Muscle of back (tissue), 11 donors: ENCODE results near the gene PLPPR2. TPM values are rescaled to one million over a fixed set of nuclear protein-coding genes. Genes with fewer than 3 reads are reported as not detected.
A peak's percentile ranks its signal among the peaks of the same experiment; 100 is the strongest.
"Not testable (repeated sequence)": the region's sequence is repeated elsewhere in the genome, so short reads cannot be mapped to it uniquely, and the experiment has no call there.

Experiments used
- DNase-seq, 3 donors: peaks; one replicate each; pipeline versions ENCODE4 v3.0.0 to v3.0.0-alpha.2; 2013
- polyA plus RNA-seq, 10 donors: library from polyadenylated mRNA; unstranded; fragments of 120-200 nt; gene quantifications; one replicate each; pipeline ENCODE4 v1.2.1, GENCODE V29; 2013; ENCODE audit not compliant: insufficient read length in 10 of 10

Gene PLPPR2
- polyA plus RNA-seq, 10 donors, result 9.4 to 15.6 (median 12.6) TPM

GRCh38 chr19:11397089-11397610 lies 41.9 kb downstream of the PLPPR2 start:
- no peak for DNase-seq

- no peak for DNase-seq
These were observed 44.4 kb downstream of the PLPPR2 start for GRCh38 chr19:11399667-11400066.

GRCh38 chr19:11400798-11401197 lies 45.6 kb downstream of the PLPPR2 start:
- DNase-seq, result no peak

DNA sequence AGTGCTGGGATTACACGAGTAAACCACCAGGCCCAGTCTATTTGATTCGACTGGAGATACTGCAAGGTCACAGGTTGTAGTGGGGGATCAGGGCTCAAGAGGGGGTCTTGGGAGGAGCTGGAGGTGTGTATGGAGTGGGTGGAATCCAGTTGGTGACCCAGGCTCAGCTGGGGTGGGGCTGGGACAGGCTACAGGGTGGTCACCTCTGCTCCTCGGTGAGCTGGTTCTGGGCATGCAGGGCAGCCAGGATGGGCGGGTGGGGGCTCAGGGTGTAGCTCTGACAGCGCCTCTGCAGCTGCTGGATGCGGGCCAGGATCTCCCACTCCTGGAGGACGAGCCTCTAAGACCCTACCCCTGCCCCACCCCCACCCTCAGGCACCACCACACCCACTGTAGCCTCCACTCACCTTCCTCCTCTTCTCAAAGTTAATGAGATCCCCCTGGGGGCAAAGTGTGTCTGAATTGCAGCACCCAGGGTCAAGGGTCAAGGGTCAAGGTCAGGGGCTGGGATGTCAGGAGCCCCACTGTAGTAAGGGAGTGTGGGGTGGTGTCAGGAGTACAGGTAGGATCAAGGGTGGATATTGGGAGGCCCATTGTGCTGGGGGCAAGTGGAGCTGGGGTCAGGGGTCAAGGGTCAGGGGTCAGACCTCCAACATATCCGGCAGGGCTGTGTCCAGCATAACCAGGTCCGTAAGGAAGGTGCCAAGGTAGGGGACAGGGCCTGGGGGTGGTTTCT lies 46.7 kb downstream of the PLPPR2 start:
- DNase-seq, result no peak

- DNase-seq, result no peak
These were observed 49.5 kb downstream of the PLPPR2 start for GRCh38 chr19:11404588-11405222.

DNA sequence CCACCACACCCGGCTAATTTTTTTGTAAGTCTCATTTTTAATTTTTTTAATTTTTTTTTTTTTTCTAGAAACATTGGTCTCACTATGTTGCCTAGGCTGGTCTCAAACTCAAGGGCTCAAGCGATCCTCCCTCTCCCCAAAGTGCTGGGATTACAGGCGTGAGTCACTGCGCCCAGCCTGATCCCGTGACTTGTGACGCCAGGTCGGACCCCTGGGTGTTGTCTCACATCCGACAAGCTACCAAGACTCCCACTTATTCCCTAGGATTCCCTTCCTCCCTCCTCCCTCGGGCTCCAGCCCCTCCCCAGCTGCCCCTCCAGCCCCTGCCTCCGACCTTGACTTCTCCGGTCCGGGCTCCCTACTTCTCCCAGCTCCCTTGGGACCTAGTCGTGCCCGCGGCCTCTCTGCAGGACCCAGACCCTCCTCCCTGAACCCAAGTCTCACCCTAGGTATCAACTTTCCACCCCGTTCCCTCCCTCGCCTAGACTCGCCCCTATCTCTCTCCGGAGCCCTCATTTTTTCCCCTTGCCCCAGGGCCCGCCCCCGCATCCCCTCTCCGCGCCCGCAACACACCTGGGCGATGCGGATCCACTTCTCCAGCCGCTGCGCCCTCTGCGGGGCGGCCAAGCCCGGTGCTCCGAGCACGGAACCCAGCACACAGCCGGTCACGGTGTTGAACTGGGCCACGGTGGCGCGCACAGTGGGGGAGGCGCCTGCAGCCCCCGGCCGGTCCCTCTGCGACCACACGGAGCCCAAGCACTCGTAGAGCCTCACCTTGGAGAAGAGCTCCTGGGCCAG lies 50.8 kb downstream of the PLPPR2 start:
- DNase-seq, result peak in 1 of 3 donors; percentile 24

DNA sequence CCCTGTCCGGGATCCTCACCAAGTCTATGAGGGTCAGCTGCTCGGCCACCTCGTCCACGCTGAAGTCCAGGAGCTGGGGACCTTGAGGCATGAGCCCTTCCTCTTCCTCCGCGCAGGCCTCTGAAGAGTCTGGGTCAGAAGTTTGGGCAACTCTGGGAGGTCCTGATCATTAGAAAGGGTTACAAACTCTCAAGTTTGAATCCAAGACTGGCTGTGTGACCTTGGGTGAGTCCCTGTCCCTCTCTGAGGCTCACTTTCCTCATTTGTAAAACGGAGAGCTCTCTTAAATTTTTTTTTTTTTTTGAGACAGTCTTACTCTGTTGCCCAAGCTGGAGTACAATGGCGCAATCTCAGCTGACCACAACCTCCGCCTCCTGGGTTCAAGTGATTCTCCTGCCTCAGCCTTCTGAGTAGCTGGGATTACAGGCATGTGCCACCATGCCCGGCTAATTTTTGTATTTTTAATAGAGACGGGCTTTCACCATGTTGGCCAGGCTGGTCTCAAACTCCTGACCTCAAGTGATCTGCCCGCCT lies 51.5 kb downstream of the PLPPR2 start:
- not testable (repeated sequence) for DNase-seq

DNA sequence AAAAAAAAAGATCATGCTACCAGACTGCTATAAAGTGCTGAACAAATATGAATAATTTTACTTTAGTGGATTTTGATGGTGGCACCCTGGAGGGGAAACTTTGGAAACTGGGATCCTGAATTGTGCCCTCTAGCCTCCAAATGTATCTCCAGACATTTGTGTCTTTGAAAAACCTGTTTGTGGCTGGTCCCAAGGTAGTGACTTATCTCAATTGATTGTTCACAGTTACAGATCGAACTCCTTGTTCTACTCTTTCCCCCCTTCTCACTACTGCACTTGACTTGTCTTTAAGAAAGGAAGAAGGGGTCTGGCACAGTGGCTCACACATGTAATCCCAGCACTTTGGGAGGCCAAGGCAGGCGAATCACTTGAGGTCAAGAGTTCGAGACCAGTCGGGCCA lies 53.4 kb downstream of the PLPPR2 start:
- DNase-seq, result no peak

DNA sequence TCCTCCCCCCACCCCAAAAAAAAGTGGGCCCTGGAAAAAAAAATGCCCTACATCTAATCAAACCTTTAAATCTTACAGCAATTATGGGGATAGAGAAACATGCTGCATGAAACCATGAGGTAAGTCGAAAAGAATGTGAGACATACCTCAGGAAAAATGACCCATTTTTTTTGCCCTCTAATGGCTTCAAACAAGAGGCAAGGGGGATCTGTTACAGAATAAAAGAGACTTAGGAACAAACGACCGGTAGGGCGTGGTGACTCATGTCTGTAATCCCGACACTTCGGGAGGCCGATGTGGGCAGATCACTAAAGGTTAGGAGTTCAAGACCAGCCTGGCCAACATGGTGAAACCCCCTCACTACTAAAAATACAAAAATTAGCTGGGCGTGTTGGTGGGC lies 55.5 kb downstream of the PLPPR2 start:
- no peak for DNase-seq

DNA sequence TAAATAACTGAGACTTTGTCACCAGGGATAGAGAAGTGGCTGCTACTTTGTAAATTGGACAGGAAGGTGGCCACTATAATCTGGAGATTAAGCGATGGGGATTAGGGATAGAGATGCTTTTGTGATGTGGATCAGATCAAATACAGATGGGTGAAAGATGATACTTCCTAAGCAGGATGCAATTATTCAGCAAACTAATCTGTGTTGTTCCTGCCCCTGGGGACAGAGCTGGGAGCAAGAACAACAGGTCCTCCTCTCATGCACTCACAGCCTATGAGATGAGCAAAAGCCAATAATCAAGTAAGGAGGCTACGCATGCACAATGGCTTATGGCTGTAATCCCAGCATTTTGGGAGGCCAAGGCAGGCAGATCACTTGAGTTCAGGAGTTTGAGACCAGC lies 59.3 kb downstream of the PLPPR2 start:
- DNase-seq, result no peak

Other genes starting within 250 kb of the PLPPR2 start
- 10 to 100 TPM in 8 of 10 donors, 1 to 10 TPM in 2; 6.9 to 19.2 (median 11.4) TPM for gene SPC24, start 199.7 kb upstream of the PLPPR2 start, polyA plus RNA-seq
- 100 to 1,000 TPM in 9 of 10 donors, 10 to 100 TPM in 1; 99.0 to 131 (median 106) TPM for gene KANK2, start 157.9 kb upstream of the PLPPR2 start, polyA plus RNA-seq
- under 1 TPM in 8 of 10 donors, not detected in 2; 0.36 to 0.96 (median 0.53) TPM for gene ANGPTL8, start 115.8 kb upstream of the PLPPR2 start, polyA plus RNA-seq
- gene DOCK6, start 92.9 kb upstream of the PLPPR2 start, polyA plus RNA-seq, result 10 to 100 TPM; 26.3 to 67.9 (median 36.2) TPM
- under 1 TPM in 1 of 10 donors, not detected in 9; 0.22 TPM for gene TSPAN16, start 59.3 kb upstream of the PLPPR2 start, polyA plus RNA-seq
- gene RAB3D, start 15.8 kb upstream of the PLPPR2 start, polyA plus RNA-seq, result 10 to 100 TPM in 2 of 10 donors, 1 to 10 TPM in 8; 5.2 to 12.5 (median 6.2) TPM
- gene TMEM205, start 9.2 kb upstream of the PLPPR2 start, polyA plus RNA-seq, result 10 to 100 TPM; 35.7 to 44.1 (median 39.9) TPM
- gene CCDC159, start 8.9 kb upstream of the PLPPR2 start, polyA plus RNA-seq, result 10 to 100 TPM in 4 of 10 donors, 1 to 10 TPM in 6; 4.9 to 13.4 (median 9.0) TPM
- 1 to 10 TPM in 7 of 10 donors, under 1 TPM in 3; 0.85 to 2.1 (median 1.4) TPM for gene SWSAP1, start 19.2 kb downstream of the PLPPR2 start, polyA plus RNA-seq
- gene EPOR, start 28.9 kb downstream of the PLPPR2 start, polyA plus RNA-seq, result 1 to 10 TPM; 2.6 to 3.9 (median 3.1) TPM
- 1 to 10 TPM in 1 of 10 donors, under 1 TPM in 9; 0.32 to 1.7 (median 0.62) TPM for gene RGL3, start 63.9 kb downstream of the PLPPR2 start, polyA plus RNA-seq
- gene ODAD3, start 79.7 kb downstream of the PLPPR2 start, polyA plus RNA-seq, result under 1 TPM in 9 of 10 donors, not detected in 1; 0.16 to 0.46 (median 0.26) TPM
- gene PRKCSH, start 80.2 kb downstream of the PLPPR2 start, polyA plus RNA-seq, result 100 to 1,000 TPM; 136 to 229 (median 180) TPM
- under 1 TPM in 4 of 10 donors, not detected in 6; 0.07 to 0.34 (median 0.22) TPM for gene ELAVL3, start 125.6 kb downstream of the PLPPR2 start, polyA plus RNA-seq
- 1 to 10 TPM; 3.6 to 7.0 (median 5.9) TPM for gene ZNF653, start 150.4 kb downstream of the PLPPR2 start, polyA plus RNA-seq
- 10 to 100 TPM; 29.7 to 48.4 (median 39.1) TPM for gene ECSIT, start 173.7 kb downstream of the PLPPR2 start, polyA plus RNA-seq
- 100 to 1,000 TPM in 6 of 10 donors, 10 to 100 TPM in 4; 63.4 to 203 (median 124) TPM for gene CNN1, start 183.4 kb downstream of the PLPPR2 start, polyA plus RNA-seq
- gene ELOF1, start 203.8 kb downstream of the PLPPR2 start, polyA plus RNA-seq, result 10 to 100 TPM; 26.8 to 42.6 (median 31.7) TPM
- 1 to 10 TPM; 1.0 to 4.6 (median 2.4) TPM for gene ACP5, start 222.2 kb downstream of the PLPPR2 start, polyA plus RNA-seq
- 10 to 100 TPM; 12.2 to 17.6 (median 14.3) TPM for gene ZNF627, start 242.1 kb downstream of the PLPPR2 start, polyA plus RNA-seq